ACHN (cell line): ENCODE results near the gene MIA2.

Experiments
- DNase-seq: peaks from one replicate; pipeline ENCODE4 v3.0.0-alpha.2; 2015
- in situ Hi-C: cut with HindIII; loops from 2 replicates; pipeline ENCODE4 v1.10.0; 2017; ENCODE audit warnings: low sequenced_read_pairs, low pct_ligation_motif_present, low pct_unique_long_range_greater_than_20kb

MIA2 gene

GRCh38 chr14:39416072-39416471 is 182.4 kb downstream of the MIA2 start:
- in situ Hi-C loops = no loop called here
- no peak for DNase-seq

- in situ Hi-C loops = no loop called here
- DNase-seq = peak; percentile 19
These were observed 183.3 kb downstream of the MIA2 start for GRCh38 chr14:39417014-39417413.

GRCh38 chr14:39419272-39419671 is 185.6 kb downstream of the MIA2 start:
- in situ Hi-C loops = no loop called here
- DNase-seq = no peak

- in situ Hi-C loops = no loop called here
- DNase-seq = no peak
These were observed 188.5 kb downstream of the MIA2 start for GRCh38 chr14:39422243-39422642.

- in situ Hi-C loops = no loop called here
- DNase-seq = no peak
These were observed 190.1 kb downstream of the MIA2 start for GRCh38 chr14:39423793-39424192.

GRCh38 chr14:39425947-39426346 is 192.2 kb downstream of the MIA2 start:
- in situ Hi-C loops = no loop called here

GRCh38 chr14:39426605-39427004 is 192.9 kb downstream of the MIA2 start:
- DNase-seq = peak; percentile 44
- in situ Hi-C loops = no loop called here

More at GRCh38 chr14:39425947-39426346, 192.2 kb downstream of the MIA2 start:
- no peak for DNase-seq

GRCh38 chr14:39428118-39428517 is 194.4 kb downstream of the MIA2 start:
- DNase-seq = no peak
- in situ Hi-C loops = no loop called here

- in situ Hi-C loops = no loop called here
- DNase-seq = peak; percentile 18
These were observed 197.2 kb downstream of the MIA2 start for GRCh38 chr14:39430762-39431415.

- in situ Hi-C loops = no loop called here
- DNase-seq = peak; percentile 43
These were observed 197.9 kb downstream of the MIA2 start for GRCh38 chr14:39431416-39432178.

- in situ Hi-C loops = no loop called here
- peak; percentile 90 for DNase-seq
These were observed 198.5 kb downstream of the MIA2 start, which contains the start of gene FBXO33 for GRCh38 chr14:39432179-39432618. TSS of gene FBXO33 (minus strand) at chr14:39432433. CDS start at chr14:39432162, 271 bp downstream.

GRCh38 chr14:39432619-39433451 is 199.1 kb downstream of the MIA2 start:
- in situ Hi-C loops = no loop called here
- DNase-seq = peak; percentile 91

GRCh38 chr14:39433452-39433813 is 199.7 kb downstream of the MIA2 start:
- in situ Hi-C loops = no loop called here
- DNase-seq = no peak

- in situ Hi-C loops = no loop called here
- DNase-seq = no peak
These were observed 200.7 kb downstream of the MIA2 start for GRCh38 chr14:39434401-39434800.

GRCh38 chr14:39435241-39435640 is 201.5 kb downstream of the MIA2 start:
- in situ Hi-C loops = no loop called here
- no peak for DNase-seq
